HepG2 (cell line): ENCODE measurements around the gene TRAF4. TPM values are rescaled to one million over a fixed set of nuclear protein-coding genes. Genes with fewer than 3 reads are reported as not detected.

Experiments used
- AHR ChIP-seq: IDR thresholded peaks from 2 replicates; pipeline ENCODE4 v1.6.1; 2018; ENCODE audit warnings: missing genetic modification reagents, missing compliant biosample characterization
- ELF4 ChIP-seq: sonication (generic); formaldehyde crosslinking; IDR thresholded peaks from 2 replicates; pipeline ENCODE4 v1.5.0; 2020; ENCODE audit warnings: missing genetic modification reagents, mild to moderate bottlenecking, moderate library complexity, borderline replicate concordance
- GPN1 ChIP-seq: sonication (generic); formaldehyde crosslinking; IDR thresholded peaks from 2 replicates; pipeline ENCODE4 v1.5.1; 2020; ENCODE audit warnings: missing genetic modification reagents, borderline replicate concordance
- HOXA9 ChIP-seq: sonication (generic); formaldehyde crosslinking; IDR thresholded peaks from 2 replicates; pipeline ENCODE4 v1.8.1; 2022; ENCODE audit warnings: missing genetic modification reagents, mild to moderate bottlenecking, moderate library complexity, borderline replicate concordance
- MBD4 ChIP-seq: IDR thresholded peaks from 2 replicates; pipeline ENCODE4 v1.6.1; 2012; ENCODE audit warnings: low read length, inconsistent platforms, borderline replicate concordance
- NR3C1 ChIP-seq: sonication (generic); formaldehyde crosslinking; IDR thresholded peaks from 2 replicates; pipeline ENCODE4 v1.4.0; 2020; ENCODE audit warnings: missing genetic modification reagents
- NRL ChIP-seq: sonication (generic); formaldehyde crosslinking; IDR thresholded peaks from 2 replicates; pipeline ENCODE4 v1.5.0; 2020; ENCODE audit warnings: missing genetic modification reagents, mild to moderate bottlenecking, moderate library complexity, borderline replicate concordance
- RBAK ChIP-seq: sonication (generic); formaldehyde crosslinking; IDR thresholded peaks from 2 replicates; pipeline ENCODE4 v1.5.1; 2020; ENCODE audit warnings: mild to moderate bottlenecking, missing genetic modification reagents
- RORA ChIP-seq: sonication (generic); formaldehyde crosslinking; IDR thresholded peaks from 2 replicates; pipeline ENCODE4 v1.5.0; 2020; ENCODE audit warnings: mild to moderate bottlenecking, missing genetic modification reagents, moderate library complexity
- SIN3B ChIP-seq: fragments of 150-350 bp; IDR thresholded peaks from 2 replicates; pipeline ENCODE4 v1.6.1; 2014; ENCODE audit warnings: low read length
- SMC3 ChIP-seq: IDR thresholded peaks from 2 replicates; pipeline ENCODE4 v1.6.1; 2011; ENCODE audit warnings: low read length, improper control_type of control experiment
- SNAPC2 ChIP-seq: sonication (generic); formaldehyde crosslinking; IDR thresholded peaks from 2 replicates; pipeline ENCODE4 v1.8.1; 2022; ENCODE audit warnings: mild to moderate bottlenecking, missing genetic modification reagents
- TCF7 ChIP-seq: sonication (generic); IDR thresholded peaks from 2 replicates; pipeline ENCODE4 v1.6.1; 2016; ENCODE audit warnings: antibody characterized with exemption, low read depth
- ZBTB38 ChIP-seq: sonication (generic); formaldehyde crosslinking; IDR thresholded peaks from 2 replicates; pipeline ENCODE4 v1.5.1; 2020; ENCODE audit warnings: mild to moderate bottlenecking, missing genetic modification reagents
- ZNF264 ChIP-seq: sonication (generic); formaldehyde crosslinking; IDR thresholded peaks from 2 replicates; pipeline ENCODE4 v1.4.0; 2020; ENCODE audit warnings: missing genetic modification reagents
- ZNF331 ChIP-seq: sonication (generic); formaldehyde crosslinking; IDR thresholded peaks from 2 replicates; pipeline ENCODE4 v1.4.0; 2020; ENCODE audit warnings: missing genetic modification reagents
- ZNF720 ChIP-seq: sonication (generic); formaldehyde crosslinking; IDR thresholded peaks from 2 replicates; pipeline ENCODE4 v1.4.0; 2020; ENCODE audit warnings: missing genetic modification reagents
- ZNF782 ChIP-seq: sonication (generic); formaldehyde crosslinking; IDR thresholded peaks from 2 replicates; pipeline ENCODE4 v1.4.0; 2020; ENCODE audit warnings: missing genetic modification reagents, mild to moderate bottlenecking, borderline replicate concordance
- polyA plus RNA-seq, 8 experiments: library from polyadenylated mRNA; depleted of rRNA in 3 of 8; stranded (reverse) in 7 of 8; unstranded in 1 of 8; fragments of >200 nt; fragmentation: Illumina TruSeq in 4 of 8; extraction: Trizol in 4 of 8; gene quantifications; 2 replicates each; pipeline versions ENCODE4 v1.2.1 to v1.2.3, GENCODE V29; 2011 to 2016; ENCODE audit warnings: low read depth in 4 of 8, missing spikeins in 1 of 8, mixed read lengths in 1 of 8; ENCODE audit not compliant: insufficient read depth in 1 of 8
- total RNA-seq, 5 experiments: library from RNA; depleted of rRNA; stranded (reverse); fragments of >200 nt; fragmentation: Illumina TruSeq; extraction: Trizol; gene quantifications; 2 replicates each; pipeline ENCODE4 v1.2.3, GENCODE V29; 2016; ENCODE audit warnings: low read depth in 1 of 5
- TF ChIP-seq, protein P1 (sequence below): sonication (generic); formaldehyde crosslinking; IDR thresholded peaks from 2 replicates; pipeline ENCODE4 v1.8.0; 2022; ENCODE audit warnings: low read depth, missing genetic modification reagents
- TF ChIP-seq, protein P2 (sequence below): sonication (generic); formaldehyde crosslinking; conservative IDR thresholded peaks from 2 replicates; pipeline ENCODE4 v1.4.0; 2020; ENCODE audit warnings: missing genetic modification reagents
- TF ChIP-seq, protein P3 (sequence below): IDR thresholded peaks from 2 replicates; pipeline ENCODE4 v1.6.1; 2016; ENCODE audit warnings: missing compliant biosample characterization, missing genetic modification reagents, borderline replicate concordance
- TF ChIP-seq, protein P4 (sequence below): sonication (generic); formaldehyde crosslinking; IDR thresholded peaks from 2 replicates; pipeline ENCODE4 v1.4.0; 2020; ENCODE audit warnings: missing genetic modification reagents
- TF ChIP-seq, protein P5 (sequence below): sonication (generic); formaldehyde crosslinking; IDR thresholded peaks from 2 replicates; pipeline ENCODE4 v1.9.0; 2022; ENCODE audit warnings: low read depth, missing genetic modification reagents

TRAF4 gene
- total and polyA plus RNA-seq, 2 of the 13 experiments (the other 11 are each of a cell fraction or from before 2014, with no cell fraction given) = 86.0 to 89.9 TPM

DNA sequence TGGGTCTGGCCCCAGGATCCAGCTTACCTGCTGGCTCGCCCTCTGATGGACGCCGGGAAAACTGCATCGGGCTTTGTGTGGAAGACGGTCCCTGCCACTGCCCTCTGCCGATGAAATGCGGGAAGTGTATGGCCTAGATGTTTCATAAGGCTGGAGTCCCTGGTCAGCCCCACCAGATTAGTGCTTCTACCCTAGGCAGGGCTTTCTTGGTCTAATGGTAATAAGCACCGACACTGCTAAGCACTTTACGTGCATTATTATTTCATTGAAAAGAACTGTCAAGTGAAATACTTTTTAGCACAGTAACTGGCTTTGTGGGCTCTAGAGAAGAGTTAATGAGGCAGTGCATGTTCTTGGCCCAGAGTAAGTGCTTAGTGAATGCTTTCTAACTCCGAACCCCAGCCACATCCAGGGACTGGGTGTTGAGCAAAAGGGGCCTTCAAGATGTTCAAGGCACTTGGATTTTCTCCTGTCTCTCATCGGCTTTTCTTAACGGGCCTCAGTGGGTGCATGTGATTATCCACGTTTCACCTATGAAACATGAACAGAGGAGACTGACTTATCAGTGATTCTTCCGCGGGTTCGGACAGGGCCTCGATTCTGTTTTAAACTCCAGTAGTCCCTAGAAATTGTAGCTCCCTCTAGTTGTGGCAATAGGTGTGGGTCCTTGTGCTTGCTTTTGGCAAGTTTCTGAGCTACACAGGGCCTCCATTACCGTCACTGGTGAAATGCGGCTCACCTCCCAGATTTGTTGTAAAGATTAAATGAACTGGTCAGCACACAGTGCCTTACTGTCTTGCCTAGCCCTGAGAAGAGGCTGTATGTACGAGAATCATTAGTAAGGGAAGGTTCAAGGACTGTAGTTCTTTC, 6.6 kb downstream of the TRAF4 start (continued):
- TF ChIP-seq ELF4 (CRISPR knock-in tag) (no peak), ZNF782 (CRISPR knock-in tag) (no peak; the same call in 1 of the 2 replicates), HOXA9 (no peak), NR3C1 (CRISPR knock-in tag) (no peak), GPN1 (CRISPR knock-in tag) (no peak), ZNF331 (peak; percentile 69; the same call in 1 of the 2 replicates), TCF7 (no peak), SIN3B (peak; percentile 56; the same call in 1 of the 2 replicates), RORA (CRISPR knock-in tag) (no peak), AHR (CRISPR knock-in tag) (0 out of 2 replicates have a peak, but pooled peaks have one; percentile 26), SMC3 (peak; percentile 93), RBAK (CRISPR knock-in tag) (no peak), ZNF264 (peak; percentile 51; the same call in 1 of the 2 replicates), MBD4 (peak; percentile 42; the same call in 1 of the 2 replicates), ZNF720 (CRISPR knock-in tag) (no peak), SNAPC2 (CRISPR knock-in tag) (no peak), NRL (CRISPR knock-in tag) (no peak), ZBTB38 (CRISPR knock-in tag) (no peak)
- TF ChIP-seq, protein P1, sequence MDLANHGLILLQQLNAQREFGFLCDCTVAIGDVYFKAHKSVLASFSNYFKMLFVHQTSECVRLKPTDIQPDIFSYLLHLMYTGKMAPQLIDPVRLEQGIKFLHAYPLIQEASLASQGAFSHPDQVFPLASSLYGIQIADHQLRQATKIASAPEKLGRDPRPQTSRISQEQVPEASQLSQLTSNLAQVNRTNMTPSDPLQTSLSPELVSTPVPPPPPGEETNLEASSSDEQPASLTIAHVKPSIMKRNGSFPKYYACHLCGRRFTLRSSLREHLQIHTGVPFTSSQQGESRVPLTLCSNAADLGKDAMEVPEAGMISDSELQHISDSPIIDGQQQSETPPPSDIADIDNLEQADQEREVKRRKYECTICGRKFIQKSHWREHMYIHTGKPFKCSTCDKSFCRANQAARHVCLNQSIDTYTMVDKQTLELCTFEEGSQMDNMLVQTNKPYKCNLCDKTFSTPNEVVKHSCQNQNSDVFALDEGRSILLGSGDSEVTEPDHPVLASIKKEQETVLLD = no peak
- TF ChIP-seq, protein P2, sequence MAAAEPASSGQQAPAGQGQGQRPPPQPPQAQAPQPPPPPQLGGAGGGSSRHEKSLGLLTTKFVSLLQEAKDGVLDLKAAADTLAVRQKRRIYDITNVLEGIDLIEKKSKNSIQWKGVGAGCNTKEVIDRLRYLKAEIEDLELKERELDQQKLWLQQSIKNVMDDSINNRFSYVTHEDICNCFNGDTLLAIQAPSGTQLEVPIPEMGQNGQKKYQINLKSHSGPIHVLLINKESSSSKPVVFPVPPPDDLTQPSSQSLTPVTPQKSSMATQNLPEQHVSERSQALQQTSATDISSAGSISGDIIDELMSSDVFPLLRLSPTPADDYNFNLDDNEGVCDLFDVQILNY (CRISPR knock-in tag) = no peak
- TF ChIP-seq, protein P3, sequence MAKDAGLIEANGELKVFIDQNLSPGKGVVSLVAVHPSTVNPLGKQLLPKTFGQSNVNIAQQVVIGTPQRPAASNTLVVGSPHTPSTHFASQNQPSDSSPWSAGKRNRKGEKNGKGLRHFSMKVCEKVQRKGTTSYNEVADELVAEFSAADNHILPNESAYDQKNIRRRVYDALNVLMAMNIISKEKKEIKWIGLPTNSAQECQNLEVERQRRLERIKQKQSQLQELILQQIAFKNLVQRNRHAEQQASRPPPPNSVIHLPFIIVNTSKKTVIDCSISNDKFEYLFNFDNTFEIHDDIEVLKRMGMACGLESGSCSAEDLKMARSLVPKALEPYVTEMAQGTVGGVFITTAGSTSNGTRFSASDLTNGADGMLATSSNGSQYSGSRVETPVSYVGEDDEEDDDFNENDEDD = no peak
- TF ChIP-seq, protein P4, sequence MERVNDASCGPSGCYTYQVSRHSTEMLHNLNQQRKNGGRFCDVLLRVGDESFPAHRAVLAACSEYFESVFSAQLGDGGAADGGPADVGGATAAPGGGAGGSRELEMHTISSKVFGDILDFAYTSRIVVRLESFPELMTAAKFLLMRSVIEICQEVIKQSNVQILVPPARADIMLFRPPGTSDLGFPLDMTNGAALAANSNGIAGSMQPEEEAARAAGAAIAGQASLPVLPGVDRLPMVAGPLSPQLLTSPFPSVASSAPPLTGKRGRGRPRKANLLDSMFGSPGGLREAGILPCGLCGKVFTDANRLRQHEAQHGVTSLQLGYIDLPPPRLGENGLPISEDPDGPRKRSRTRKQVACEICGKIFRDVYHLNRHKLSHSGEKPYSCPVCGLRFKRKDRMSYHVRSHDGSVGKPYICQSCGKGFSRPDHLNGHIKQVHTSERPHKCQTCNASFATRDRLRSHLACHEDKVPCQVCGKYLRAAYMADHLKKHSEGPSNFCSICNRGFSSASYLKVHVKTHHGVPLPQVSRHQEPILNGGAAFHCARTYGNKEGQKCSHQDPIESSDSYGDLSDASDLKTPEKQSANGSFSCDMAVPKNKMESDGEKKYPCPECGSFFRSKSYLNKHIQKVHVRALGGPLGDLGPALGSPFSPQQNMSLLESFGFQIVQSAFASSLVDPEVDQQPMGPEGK (CRISPR knock-in tag) = peak; percentile 52; the same call in 1 of the 2 replicates
- TF ChIP-seq, protein P5, sequence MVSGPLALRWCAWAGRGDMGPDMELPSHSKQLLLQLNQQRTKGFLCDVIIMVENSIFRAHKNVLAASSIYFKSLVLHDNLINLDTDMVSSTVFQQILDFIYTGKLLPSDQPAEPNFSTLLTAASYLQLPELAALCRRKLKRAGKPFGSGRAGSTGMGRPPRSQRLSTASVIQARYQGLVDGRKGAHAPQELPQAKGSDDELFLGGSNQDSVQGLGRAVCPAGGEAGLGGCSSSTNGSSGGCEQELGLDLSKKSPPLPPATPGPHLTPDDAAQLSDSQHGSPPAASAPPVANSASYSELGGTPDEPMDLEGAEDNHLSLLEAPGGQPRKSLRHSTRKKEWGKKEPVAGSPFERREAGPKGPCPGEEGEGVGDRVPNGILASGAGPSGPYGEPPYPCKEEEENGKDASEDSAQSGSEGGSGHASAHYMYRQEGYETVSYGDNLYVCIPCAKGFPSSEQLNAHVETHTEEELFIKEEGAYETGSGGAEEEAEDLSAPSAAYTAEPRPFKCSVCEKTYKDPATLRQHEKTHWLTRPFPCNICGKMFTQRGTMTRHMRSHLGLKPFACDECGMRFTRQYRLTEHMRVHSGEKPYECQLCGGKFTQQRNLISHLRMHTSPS (CRISPR knock-in tag) = no peak
